OCI-LY7 (cell line): Measurements from ENCODE around the gene SLC22A9.

Experiments
- CTCF ChIP-seq: fragments of 200-600 bp; sonication (generic); conservative IDR thresholded peaks from 2 replicates; pipeline ENCODE4 v1.5.1; 2014; ENCODE audit warnings: mild to moderate bottlenecking, antibody characterized with exemption, low read length, moderate library complexity, mixed read lengths
- EZH2phosphoT487 ChIP-seq: fragments of 200-600 bp; sonication (generic); IDR thresholded peaks from 2 replicates; pipeline ENCODE4 v1.6.1; 2018; ENCODE audit warnings: low read depth, borderline replicate concordance, mild to moderate bottlenecking, mixed run types, antibody characterized with exemption, low read length, moderate library complexity, mixed read lengths

- TF ChIP-seq CTCF (no peak), EZH2phosphoT487 (no peak)
Observed at GRCh38 chr11:63405114-63405513, 35.5 kb downstream of the SLC22A9 start.
